ENCODE results near the gene KRTAP4-16.
"Not testable (repeated sequence)": the region's sequence is repeated elsewhere in the genome, so short reads cannot be mapped to it uniquely, and the experiment has no call there.

KRTAP4-16 gene

DNA sequence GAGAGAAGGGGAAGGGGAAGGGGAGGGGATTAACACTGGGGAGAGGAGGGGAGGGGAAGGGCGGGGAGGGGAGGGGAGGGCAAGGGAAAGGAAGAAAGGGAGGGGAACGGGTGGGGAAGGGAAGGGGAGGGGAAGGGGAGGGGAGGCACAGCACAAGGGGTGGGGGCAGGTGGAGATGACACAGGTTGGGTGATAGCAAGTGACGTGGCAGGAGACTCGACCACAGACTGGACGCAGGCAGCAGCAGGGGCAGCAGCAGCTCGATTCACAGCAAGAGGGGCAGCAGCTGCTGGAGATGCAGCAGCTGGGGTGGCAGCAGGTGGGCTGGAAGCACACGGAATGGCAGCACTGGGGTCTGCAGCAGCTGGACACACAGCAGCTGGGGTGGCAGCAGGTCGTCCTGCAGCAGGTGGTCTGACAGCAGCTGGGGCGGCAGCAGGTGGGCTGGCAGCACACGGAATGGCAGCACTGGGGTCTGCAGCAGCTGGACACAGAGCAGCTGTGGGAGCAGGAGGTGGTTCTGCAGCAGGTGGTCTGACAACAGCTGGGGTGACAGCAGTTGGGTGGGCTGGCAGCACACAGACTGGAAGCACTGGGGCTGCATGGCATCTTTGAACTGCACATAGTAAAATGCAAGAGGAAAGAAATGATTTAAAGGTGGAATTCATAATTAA, at the start of gene KRTAP4-16:
KRTAP4-16 (minus strand) TSS at position 624 of the 674 bp plus-strand sequence; CDS start at position 624, 0 bp downstream.
- Histone ChIP-seq H3K9me3 (ENCODE audit: control insufficient read depth, insufficient read depth, low read length) (no peaks in the 10 kb centered on the region), H3K4me1 (ENCODE audit: insufficient read depth, low read length) (no peaks in the 10 kb centered on the region), H3K9ac (ENCODE audit: low read depth, low read length) (no peak within 1 kb of the TSS)

GRCh38 chr17:41151525-41151924, 49.5 kb upstream of the KRTAP4-16 start:
- no peaks in the 10 kb centered on the region for H3K36me3 ChIP-seq (ENCODE audit: insufficient read depth, low read length)
- no peaks in the 10 kb centered on the region for H3K4me1 ChIP-seq (ENCODE audit: insufficient read depth, low read length)
- no peaks in the 10 kb centered on the region for H3K9me3 ChIP-seq (ENCODE audit: control insufficient read depth, insufficient read depth, low read length)
- H3K9ac ChIP-seq (ENCODE audit: low read depth, low read length), result no peak overlapping the region

More for the DNA sequence above, at the start of gene KRTAP4-16:
- H3K36me3 ChIP-seq (ENCODE audit: insufficient read depth, low read length), result no peaks in the 10 kb centered on the region

DNA sequence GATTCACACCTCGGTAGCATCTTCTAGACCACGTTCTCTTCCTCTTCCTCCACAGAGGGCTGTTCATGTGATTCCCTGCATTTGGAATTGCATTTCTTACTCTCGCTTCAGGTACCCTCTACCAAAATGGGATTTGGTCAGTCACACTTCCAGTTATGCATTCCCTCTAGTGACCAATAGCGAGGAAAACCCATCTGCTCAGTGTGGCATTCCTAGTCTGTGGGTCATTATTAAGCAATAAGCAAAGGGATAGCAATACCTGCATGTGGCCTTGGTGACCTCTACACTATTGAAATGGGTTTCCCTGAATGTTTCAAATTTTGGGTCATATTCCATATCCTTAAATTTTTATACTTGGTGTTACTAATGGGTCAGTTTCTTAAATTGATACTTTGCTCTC, 48.0 kb upstream of the KRTAP4-16 start:
- no peaks in the 10 kb centered on the region for H3K36me3 ChIP-seq (ENCODE audit: insufficient read depth, low read length)
- no peak overlapping the region for H3K9ac ChIP-seq (ENCODE audit: low read depth, low read length)
- no peaks in the 10 kb centered on the region for H3K4me1 ChIP-seq (ENCODE audit: insufficient read depth, low read length)
- no peaks in the 10 kb centered on the region for H3K9me3 ChIP-seq (ENCODE audit: control insufficient read depth, insufficient read depth, low read length)

GRCh38 chr17:41149652-41149985, 47.6 kb upstream of the KRTAP4-16 start, which contains the start of gene KRTAP4-5:
Gene KRTAP4-5, minus strand, starts transcription at chr17:41149825. Its CDS starts 58 bp downstream, at chr17:41149767.
- Histone ChIP-seq H3K4me1 (ENCODE audit: insufficient read depth, low read length) (no peaks in the 10 kb centered on the region), H3K9me3 (ENCODE audit: control insufficient read depth, insufficient read depth, low read length) (no peaks in the 10 kb centered on the region), H3K9ac (ENCODE audit: low read depth, low read length) (no peak within 1 kb of the TSS), H3K36me3 (ENCODE audit: insufficient read depth, low read length) (no peaks in the 10 kb centered on the region)

- H3K4me1 ChIP-seq (ENCODE audit: insufficient read depth, low read length); H3K9me3 ChIP-seq (ENCODE audit: control insufficient read depth, insufficient read depth, low read length); H3K9ac ChIP-seq (ENCODE audit: low read depth, low read length); H3K36me3 ChIP-seq (ENCODE audit: insufficient read depth, low read length): not testable (repeated sequence)
These were observed 47.1 kb upstream of the KRTAP4-16 start for GRCh38 chr17:41148971-41149651.

GRCh38 chr17:41147531-41148204, 45.7 kb upstream of the KRTAP4-16 start:
- H3K9ac ChIP-seq (ENCODE audit: low read depth, low read length), result no peak overlapping the region
- no peaks in the 10 kb centered on the region for H3K36me3 ChIP-seq (ENCODE audit: insufficient read depth, low read length)
- H3K4me1 ChIP-seq (ENCODE audit: insufficient read depth, low read length), result no peaks in the 10 kb centered on the region
- no peaks in the 10 kb centered on the region; the same call in 1 of the 2 replicates for H3K9me3 ChIP-seq (ENCODE audit: control insufficient read depth, insufficient read depth, low read length)

- Histone ChIP-seq H3K9me3 (ENCODE audit: control insufficient read depth, insufficient read depth, low read length) (no peaks in the 10 kb centered on the region; the same call in 1 of the 2 replicates), H3K9ac (ENCODE audit: low read depth, low read length) (no peak overlapping the region), H3K36me3 (ENCODE audit: insufficient read depth, low read length) (no peaks in the 10 kb centered on the region), H3K4me1 (ENCODE audit: insufficient read depth, low read length) (no peaks in the 10 kb centered on the region)
These were observed 43.3 kb upstream of the KRTAP4-16 start for GRCh38 chr17:41145261-41145660.

DNA sequence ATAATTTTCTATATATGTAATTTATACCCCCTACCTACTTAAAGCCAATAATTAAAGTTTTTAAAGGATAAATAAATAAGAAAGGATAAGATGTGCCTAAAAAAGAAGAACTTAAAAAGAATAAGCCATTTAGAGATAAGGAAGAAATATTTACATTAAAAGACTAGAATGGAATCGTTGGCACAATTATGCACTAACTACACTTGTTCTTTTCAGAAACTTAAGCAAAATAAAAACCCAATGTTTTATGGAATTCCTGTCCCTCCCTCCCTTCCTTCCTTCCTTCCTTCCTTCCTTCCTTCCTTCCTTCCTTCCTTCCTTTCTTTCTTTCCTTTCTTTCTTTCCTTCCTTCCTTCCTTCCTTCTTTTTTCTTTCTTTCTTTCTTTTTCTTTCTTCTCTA, 42.8 kb upstream of the KRTAP4-16 start:
- no peaks in the 10 kb centered on the region for H3K36me3 ChIP-seq (ENCODE audit: insufficient read depth, low read length)
- H3K9ac ChIP-seq (ENCODE audit: low read depth, low read length), result no peak overlapping the region
- no peaks in the 10 kb centered on the region for H3K4me1 ChIP-seq (ENCODE audit: insufficient read depth, low read length)
- no peaks in the 10 kb centered on the region; the same call in 1 of the 2 replicates for H3K9me3 ChIP-seq (ENCODE audit: control insufficient read depth, insufficient read depth, low read length)

DNA sequence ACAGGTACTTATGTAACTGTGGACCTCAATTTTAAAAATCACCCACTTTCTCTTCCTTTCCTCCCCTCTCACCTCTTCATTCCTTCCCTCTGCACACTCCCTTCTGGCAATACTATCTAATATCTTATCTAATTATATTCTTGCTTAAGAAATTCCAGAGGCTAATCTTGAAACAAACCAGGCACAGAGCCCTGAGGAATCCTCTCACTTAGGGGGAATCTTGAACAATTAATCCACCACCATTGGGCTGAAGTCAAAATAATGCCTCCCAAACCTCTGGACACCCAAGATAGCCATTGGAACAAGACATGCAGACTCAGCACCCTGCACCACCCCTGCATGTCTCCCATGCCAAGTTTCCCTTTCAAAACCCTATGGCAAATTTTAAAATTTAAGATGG, 39.4 kb upstream of the KRTAP4-16 start:
- no peaks in the 10 kb centered on the region for H3K36me3 ChIP-seq (ENCODE audit: insufficient read depth, low read length)
- H3K4me1 ChIP-seq (ENCODE audit: insufficient read depth, low read length), result no peaks in the 10 kb centered on the region
- H3K9me3 ChIP-seq (ENCODE audit: control insufficient read depth, insufficient read depth, low read length), result peaks cover 4% of the 10 kb centered on the region; the same call in 1 of the 2 replicates
- H3K9ac ChIP-seq (ENCODE audit: low read depth, low read length), result no peak overlapping the region

DNA sequence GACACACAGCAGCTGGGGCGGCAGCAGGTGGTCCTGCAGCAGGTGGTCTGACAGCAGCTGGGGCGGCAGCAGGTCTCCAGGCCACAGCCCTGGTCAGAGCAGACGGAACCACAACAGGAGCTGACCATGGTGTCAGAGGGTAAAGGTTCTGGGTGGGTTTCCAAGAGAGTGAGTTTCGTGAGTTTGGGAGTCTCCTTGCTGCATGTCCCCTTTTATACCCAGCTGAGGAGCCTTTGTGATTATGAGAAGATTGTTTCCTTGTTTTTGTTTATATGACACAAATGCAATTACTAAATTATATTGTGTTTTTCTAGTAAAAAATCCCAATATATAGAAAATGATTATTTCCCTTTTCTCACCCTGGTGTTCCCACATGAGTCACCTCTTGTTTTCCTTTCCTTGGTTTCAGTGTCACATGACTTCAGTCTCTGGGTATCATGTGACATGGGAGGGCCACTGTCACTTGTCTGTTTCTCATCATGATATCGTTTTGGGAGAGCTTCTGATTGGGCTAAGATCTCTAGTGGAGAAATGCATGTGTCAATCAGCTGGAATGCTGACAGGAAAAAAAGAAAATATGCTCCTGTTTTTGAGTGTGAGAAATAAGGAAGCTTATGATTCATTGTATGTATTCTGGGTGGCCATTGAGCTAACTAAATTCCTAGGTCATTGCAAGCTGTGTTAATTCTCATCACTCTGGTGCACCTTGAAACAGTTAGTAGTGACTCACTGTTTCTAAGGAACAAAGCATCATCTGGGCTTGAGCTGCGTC, 38.5 kb upstream of the KRTAP4-16 start, which contains the start of gene KRTAP4-6:
KRTAP4-6 (minus strand) TSS at position 185 of the 772 bp plus-strand sequence; CDS start at position 128, 57 bp downstream.
- no peaks in the 10 kb centered on the region for H3K36me3 ChIP-seq (ENCODE audit: insufficient read depth, low read length)
- no peak within 1 kb of the TSS for H3K9ac ChIP-seq (ENCODE audit: low read depth, low read length)
- peaks cover 4% of the 10 kb centered on the region; the same call in 1 of the 2 replicates for H3K9me3 ChIP-seq (ENCODE audit: control insufficient read depth, insufficient read depth, low read length)
- H3K4me1 ChIP-seq (ENCODE audit: insufficient read depth, low read length), result no peaks in the 10 kb centered on the region

GRCh38 chr17:41139865-41140264, 37.9 kb upstream of the KRTAP4-16 start:
- not testable (repeated sequence) for H3K9ac ChIP-seq (ENCODE audit: low read depth, low read length); H3K9me3 ChIP-seq (ENCODE audit: control insufficient read depth, insufficient read depth, low read length); H3K4me1 ChIP-seq (ENCODE audit: insufficient read depth, low read length); H3K36me3 ChIP-seq (ENCODE audit: insufficient read depth, low read length)

DNA sequence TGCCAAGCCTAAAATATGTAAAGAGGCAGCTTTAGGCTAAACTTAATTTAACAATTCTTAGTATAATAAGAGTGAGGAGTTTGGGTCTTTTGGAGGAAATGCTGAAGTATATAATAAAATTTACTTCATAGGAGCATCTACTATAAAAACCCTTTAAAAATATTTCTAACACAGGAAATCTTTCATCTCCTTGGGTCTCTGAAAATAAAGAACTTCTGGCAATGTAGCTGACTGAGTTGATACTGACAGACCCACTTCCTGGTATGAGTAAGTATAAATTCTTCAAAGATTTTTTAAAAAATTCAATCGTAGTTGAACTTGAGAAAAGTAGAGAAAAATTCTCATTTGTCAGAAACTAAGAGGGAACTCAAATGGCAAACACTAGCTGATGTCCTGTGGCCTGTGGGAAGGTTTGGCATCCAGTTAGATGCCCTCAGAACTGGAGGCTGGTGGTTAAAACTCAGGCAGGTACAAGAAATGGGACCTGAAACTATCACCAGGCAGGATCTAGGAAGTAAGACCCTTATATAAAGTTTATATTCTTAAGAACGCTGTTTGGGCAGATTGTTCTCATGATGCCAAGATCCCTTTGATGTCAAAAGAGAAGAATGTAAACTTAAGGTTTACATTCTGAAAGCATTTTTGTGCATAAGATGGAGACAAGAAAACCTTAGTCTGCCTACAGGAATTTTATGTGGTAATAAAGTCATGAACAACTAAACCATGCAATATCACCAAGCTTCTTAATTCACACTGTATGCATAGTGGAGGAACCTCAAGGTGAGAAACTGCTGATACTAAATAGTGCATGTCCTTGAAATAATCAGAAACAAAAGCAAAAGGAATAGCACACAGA, 32.1 kb upstream of the KRTAP4-16 start:
- no peak overlapping the region for H3K9ac ChIP-seq (ENCODE audit: low read depth, low read length)
- H3K36me3 ChIP-seq (ENCODE audit: insufficient read depth, low read length), result no peaks in the 10 kb centered on the region
- H3K9me3 ChIP-seq (ENCODE audit: control insufficient read depth, insufficient read depth, low read length), result peaks cover 4% of the 10 kb centered on the region; the same call in 1 of the 2 replicates
- no peaks in the 10 kb centered on the region for H3K4me1 ChIP-seq (ENCODE audit: insufficient read depth, low read length)

DNA sequence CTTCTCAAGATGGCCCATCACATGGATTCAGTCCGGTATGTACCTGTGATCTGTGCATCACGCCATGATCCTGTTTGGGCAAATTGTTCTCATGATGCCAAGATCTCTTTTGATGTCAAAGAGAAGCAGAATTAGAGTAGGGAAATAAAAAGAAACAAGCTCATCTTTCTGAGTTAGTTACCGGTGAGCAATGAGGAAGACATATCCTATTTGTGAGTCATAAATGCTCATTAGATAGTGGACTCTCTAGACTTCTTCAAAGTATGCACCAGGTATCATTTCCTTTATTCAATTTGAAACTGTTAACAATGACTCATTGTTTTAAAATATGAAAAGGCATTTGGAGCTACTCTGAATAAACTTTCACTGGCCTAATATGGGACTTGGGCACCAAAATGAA, 30.0 kb upstream of the KRTAP4-16 start:
- H3K9ac ChIP-seq (ENCODE audit: low read depth, low read length), result no peak overlapping the region

More for the DNA sequence above, 30.0 kb upstream of the KRTAP4-16 start:
- Histone ChIP-seq H3K36me3 (ENCODE audit: insufficient read depth, low read length) (no peaks in the 10 kb centered on the region), H3K9me3 (ENCODE audit: control insufficient read depth, insufficient read depth, low read length) (peaks cover 4% of the 10 kb centered on the region; the same call in 1 of the 2 replicates), H3K4me1 (ENCODE audit: insufficient read depth, low read length) (no peaks in the 10 kb centered on the region)
